ENCODE data around the gene SLC48A1.

Gene SLC48A1

DNA sequence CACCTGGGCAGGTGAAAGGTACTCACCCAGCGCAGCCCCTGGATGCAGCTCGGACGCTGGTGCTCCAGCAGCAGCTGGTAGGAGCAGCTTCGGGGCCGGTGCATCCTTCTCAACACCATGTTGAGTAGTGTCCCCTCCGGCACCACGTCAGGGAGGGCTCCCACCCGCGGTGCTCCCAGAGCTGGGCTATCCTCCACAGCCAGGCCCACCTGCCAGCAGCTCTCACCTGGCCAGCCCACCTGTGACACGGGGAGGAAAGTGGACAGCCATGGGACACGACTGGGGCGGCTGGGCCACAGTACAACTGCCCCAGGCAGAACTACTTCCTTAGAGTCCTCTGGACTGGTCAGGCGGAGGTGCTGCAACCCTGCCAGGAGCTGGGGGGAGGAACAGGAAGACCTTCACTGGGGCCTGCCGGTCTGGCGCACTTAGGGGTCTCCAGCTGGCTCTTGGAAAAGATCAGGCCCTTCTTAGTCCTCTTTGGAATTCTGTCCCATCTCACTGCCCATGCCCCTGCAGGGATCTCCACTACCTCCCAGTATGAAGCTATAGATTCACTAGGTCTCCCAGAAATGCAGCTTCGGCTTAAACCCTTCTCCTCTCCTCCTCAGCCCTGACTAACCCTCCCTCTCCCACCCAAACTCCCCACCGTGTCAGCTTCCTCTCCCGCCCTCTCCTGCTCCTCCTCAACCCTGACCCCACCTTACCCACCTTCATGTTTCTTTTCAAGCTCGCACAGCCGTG, 15.0 kb upstream of the SLC48A1 start:
- no peak for DNase-seq (ENCODE audit: low spot score)

DNA sequence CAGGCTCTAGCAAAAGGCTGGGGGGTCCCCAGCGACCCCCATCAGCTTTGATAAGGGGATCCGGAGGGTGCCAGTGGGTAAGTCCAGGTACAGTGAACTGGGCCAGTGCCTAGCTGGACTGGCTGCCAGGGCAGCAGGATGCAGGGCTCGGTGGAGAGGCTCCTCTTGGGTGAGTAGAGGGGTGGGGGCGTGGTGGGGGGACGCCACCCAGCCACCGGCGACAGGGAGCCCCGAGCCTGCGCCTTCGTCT, 14.5 kb upstream of the SLC48A1 start:
- DNase-seq (ENCODE audit: low spot score) = no peak

DNA sequence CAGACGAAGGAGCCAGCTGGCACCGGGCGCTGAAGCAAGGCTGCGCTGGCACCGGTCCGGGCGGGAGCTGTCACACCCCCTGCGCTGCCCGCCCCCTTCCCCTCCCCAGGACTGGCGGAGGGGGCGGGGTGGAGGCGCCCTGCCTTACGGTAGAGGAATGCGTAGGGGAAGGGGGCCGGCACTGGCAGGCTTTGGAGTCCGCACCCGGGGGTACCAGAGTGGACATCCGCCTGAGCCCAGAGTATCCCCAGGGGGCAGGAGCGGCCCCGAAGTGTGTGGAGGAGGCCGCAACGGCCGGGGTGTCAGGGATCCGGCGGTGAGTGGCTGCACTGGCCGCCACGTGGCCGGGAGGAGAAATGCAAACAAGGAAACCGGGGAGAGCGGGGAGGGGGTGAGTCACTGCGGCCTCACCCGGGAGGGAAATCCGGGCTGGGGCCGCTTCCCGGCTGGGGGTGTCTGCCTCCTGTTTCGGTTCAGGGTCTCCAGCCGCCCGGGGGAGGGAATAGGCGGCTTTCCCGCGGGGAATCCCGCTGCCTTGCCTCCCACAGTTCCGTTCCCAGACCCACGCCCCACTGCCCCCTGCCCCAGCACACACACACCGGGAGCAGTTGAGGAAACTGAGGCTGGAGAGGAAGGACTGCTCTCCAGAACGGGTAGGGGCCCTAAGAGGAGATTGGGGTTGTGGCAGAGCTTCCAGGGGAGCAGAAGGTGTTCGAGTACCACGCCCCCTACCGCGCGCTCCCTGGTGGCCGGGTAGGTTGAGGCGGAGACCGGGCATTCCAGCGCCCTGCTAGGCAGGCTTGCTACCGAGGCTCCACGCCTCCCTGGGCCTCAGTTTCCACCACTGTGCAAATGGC, 14.0 kb upstream of the SLC48A1 start, which contains the start of gene RAPGEF3:
TSS of gene RAPGEF3 (minus strand) at position 47 of the 857 bp plus-strand sequence. CDS start 324 bp downstream, outside the sequence.
- DNase-seq (ENCODE audit: low spot score) = peak; percentile 71

DNA sequence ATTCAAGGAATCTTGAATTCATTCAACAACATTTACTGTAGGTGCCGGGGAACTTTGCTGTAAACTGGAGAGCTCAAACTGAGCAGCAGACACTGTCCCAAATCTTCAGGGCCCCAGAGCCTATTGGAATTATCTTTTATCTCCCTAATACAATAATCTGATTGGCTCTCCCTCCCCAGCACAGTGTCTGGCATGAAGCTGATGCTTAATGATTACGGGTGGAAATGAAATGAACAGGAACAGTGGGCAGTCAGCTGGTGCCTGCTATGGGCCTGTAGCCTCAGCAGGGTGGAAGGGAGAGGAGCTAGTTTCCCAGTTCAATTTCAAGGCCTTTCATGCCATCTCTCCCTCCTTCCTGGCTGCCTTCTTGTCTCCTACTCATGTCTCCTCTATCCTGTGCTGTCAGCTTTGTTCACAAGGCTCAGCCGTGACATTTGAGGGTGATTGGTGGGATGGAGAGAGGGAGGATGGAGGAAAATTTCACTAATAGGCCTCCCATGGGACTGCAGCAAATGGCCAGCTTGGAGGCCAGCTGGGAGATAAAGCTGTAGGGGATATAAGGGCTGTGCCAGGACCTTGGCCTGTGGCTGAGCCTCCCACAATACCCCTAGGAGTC, 10.1 kb upstream of the SLC48A1 start:
- DNase-seq (ENCODE audit: low spot score) = peak; percentile 83

DNA sequence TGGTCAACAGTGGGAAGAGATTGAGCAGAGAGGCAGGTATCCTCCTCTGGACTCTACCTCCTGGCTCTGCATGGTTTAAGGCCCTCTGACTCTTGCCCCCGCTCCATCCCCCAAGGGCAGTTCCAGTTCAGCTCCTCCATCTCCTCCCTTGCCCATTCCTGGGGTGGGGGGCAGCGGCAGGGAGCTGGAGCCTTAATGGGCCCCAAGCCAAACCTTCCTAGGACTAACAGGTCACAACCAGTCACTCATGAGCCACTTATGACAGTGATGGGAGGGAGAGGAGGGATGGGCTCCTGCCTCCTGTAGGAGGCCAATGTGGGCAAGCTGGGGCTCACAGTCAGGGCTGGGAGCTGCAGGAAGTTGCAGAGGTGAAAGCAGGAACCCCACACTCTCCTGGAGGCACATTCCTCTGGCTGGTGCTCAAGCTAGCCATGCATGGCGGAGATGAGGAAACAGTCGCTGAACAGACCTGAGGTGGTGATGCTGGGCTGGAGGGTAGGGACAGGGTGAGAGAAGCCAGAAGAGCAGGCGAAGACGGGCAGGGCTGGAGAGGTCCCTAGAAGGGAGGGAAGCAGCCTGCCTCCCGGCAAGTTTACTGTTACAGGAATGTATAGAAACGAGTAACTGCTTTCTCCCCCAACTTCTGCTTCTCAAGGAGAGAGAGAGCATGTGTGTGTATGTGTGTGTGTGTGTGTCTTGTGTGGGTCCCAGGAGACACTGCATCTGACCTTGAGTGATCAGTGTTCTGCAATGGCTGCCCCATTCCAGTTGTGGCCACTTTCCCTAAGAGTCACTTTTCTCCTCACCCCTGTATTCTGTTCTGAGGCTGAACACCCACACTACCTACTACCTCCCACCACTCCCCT, 9.3 kb upstream of the SLC48A1 start:
- DNase-seq (ENCODE audit: low spot score) = no peak

DNA sequence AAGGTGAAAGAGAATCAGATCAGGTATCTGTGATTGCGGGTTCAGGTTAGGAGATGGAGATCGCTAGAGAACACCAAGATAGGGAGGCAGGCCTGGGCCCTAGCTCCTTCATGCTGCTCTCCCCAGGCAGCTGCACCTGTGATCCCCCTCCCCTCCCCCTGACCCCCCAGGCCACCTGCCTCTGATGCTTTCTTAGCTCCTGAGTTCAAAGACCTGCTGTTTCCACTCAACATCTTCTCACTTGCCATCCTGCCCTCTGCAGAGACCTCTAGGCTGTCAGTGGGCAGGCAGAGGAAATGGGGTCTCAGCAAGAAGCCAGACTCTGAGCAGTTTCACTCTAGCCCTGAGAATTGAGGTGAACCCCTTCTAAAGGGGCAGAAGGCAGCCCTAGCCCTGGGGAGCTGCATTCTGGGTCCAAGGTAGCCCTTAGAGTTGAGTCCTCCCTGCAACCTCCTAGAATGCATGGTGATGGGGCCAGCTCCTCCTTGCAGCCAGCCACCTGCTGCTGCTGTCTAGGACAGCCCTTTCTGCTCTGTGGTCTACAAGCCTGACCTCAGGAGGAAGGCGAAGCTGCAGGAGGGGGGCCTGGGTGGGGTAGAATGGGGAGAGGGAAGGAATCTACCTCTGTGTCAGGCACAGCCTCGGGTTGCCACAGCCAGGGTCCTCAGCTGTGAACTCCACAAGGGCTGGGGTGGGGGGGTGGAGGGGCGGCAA, 6.4 kb upstream of the SLC48A1 start:
- DNase-seq (ENCODE audit: low spot score) = no peak

DNA sequence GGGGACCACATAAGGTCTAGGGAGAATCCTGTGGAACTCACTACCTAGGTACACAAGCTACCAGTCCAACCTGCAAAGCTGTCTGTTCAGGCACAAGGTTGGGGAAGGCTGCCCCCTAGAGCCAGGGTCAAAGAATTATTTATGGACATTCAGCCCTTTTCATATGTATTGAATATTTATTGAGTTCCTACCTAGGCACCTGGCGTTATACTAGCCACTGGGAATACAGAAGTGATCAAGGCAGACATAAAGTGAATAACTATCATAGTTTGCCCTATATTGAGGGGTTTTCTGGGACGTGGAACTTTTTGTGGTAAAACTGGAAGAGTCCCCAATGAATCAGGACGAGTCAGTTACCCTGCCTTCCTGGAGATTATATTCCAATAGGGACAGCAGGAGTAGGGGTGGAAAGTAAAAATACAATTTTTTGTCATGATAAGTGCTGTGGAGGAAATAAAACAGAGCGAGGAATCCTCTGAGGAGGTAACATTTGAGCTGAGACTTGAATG, 5.8 kb upstream of the SLC48A1 start:
- DNase-seq (ENCODE audit: low spot score) = peak; percentile 63

DNA sequence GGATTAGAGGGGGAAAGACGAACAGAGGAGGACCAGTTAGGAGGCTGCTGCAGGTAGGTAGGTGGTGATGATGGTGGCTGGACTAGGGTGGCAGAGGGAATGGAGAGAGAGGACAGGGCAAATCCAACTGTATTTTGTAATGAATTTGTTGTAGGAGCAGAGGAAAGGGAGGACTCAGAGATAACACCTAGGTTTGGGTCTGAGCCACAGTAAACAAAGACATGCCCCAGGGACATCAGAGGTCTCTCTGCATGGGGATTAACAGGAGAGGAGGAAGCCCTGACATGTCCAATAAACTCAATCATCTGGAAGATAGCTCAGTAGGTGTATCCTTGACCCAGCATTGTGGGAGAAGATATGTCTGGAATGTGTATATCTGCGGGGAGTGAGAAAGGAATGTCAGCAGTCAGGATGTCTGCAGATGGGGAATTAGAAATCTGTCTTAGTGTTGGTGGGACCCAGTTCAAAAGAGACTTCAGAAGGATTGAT, 4.7 kb upstream of the SLC48A1 start:
- DNase-seq (ENCODE audit: low spot score) = no peak

DNA sequence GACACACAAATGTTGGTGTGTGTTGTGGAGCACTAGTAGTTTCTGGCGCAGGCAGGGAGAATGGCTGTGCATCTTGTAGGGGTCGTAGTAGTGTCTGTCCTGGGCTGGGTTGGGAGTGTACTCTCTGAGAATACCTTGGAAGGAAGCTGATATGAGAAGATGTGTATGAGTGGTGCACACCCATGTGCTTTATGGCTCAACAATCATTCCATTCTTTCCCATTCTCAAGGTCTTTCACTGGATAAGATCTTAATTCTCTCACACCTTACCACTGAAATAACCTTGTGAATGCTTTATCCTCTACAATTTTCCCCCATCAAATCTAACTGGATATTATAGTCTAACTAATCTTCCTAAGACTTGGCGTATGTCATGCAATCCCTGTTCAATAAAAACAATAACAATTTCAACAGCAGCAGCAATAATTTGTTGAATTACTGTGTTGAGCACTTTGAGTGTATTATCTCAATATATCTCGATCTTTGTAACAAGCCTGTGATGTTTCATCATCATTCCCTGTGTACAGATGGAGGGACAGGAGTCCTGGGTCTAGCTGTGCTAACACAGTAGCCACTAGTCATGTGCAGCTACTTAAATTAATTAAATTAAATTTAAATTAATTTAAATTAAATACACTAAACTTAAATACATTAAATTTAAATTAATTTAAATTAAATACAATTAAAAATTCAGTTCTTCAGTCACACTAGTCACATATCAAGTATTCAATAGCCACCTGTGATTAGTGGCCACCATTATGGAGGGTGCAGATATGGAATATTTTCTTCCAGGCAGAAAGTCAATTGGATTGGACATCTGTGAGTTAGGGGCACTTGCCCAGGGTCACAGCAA, 3.6 kb upstream of the SLC48A1 start:
- DNase-seq (ENCODE audit: low spot score) = no peak

DNA sequence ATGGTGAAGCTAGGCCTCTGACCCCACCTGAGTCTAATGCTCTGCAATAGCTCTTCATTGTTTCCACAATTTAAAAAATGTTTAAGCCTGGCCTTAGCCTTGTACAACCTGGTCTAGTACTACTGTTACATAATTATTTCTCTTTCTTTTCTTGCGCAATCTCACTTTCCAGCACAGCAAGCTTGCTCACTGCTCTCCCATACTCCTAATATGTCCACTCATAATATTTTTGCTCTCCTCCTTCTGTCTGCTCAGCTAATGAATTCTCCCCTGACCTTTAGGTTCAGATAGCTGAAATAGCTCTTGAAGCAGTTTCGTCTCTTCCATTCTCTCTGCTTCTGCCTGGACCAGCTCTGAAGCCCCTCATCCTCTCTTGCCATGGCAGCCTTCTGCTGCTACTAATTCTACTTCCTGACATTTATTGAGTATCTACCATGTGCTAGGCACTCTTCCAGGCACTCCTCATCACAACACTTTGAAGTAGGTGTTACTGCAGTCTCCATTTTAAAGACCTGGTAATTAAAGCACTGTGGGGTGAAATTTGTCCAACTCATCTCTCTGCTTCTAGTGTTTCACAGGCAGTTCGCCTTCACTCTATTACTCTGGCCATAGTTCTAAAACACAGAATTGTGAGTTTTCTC, 2.8 kb upstream of the SLC48A1 start:
- DNase-seq (ENCODE audit: low spot score) = no peak

DNA sequence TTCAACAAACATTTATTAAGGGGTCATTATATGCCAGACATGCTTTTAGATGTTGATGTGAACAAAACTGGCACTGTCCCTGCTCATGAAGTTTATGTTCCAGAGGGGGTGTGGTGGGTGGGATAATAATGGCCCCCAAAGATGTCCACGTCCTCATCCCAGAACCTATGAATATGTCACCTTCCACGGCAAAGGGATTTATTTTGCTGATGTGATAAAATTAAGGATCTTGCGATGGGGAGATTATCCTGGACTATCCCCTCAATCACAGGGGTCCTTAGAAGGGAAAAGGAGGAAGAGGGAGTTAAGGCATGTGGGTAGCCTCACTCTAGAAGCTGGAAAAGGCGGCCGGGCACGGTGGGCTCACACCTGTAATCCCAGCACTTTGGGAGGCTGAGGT, 1.7 kb upstream of the SLC48A1 start:
- DNase-seq (ENCODE audit: low spot score) = no peak

DNA sequence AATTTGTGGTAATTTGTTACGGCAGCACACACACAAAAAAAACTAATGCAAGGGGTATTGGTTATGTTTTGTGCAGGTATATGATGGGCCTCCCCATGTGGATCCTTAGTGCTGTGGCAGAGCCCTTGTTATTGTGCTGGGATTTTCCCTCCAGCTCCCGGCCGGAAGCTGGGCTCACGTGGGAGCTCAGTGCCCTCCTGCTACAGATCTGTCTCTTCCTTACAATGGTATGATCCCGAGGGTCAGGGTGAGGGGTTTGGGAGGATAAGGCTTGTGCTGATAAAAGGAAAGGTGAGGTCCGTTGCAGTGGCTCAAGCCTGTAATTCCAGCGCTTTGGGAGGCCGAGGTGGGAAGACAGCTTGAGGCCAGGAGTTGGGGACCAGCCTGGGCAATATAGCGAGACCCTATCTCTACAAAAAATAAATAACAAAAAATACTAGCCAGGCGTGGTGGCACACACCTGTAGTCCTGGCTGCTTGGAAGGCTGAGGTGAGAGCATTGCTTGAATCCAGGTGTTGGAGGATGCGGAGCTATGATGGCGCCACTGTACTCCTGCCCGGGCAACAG, 861 bp upstream of the SLC48A1 start:
- no peak for DNase-seq (ENCODE audit: low spot score)

DNA sequence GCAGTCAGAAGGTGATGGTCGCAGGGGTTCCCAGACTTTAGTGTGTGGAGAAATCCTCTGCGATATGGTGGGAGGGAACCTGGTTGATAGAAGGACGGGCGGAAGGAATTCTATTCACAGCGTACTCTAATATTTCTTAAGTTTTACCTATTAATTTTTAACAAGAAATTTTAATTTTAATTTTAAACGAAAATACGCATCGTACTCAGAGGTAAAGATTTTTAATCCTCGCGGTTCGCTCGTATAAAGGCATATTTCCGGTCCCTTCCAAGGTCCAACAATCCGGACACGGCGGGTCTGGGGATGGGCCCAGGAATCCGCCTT, 338 bp upstream of the SLC48A1 start:
- no peak for DNase-seq (ENCODE audit: low spot score)

DNA sequence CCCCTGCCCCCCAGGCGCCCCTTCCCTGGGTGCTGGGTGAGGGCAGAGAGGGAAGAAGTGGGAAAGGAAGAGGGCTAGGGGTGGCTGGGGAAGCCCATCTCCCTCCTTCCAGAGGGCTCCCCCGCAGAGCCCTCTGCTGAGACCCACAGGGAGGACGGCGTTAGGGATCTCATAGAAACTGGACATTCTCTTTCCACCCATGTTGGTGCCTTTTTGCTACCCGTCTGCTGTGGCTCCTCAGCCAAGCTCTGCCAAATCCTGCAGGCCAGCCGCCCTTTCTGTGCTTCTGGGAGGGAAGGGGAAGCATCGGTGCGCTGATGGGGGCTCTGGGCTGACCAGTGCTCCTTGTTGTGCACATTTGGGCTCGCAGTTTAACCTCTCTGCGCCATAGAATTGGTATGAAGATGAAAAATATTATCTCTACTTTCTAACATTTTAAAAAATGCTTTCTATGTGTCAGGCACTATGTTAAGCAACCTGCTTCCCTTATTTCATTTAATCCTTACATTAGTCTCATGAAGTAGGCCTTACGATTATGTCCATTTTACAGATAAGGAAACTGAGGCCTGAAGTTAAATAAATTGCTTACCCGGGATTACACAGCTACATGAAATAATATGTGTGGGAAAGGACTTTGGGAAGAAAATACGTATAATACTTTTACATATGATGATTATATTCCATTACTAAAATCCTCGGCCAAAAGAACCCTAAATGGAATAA, 981 bp downstream of the SLC48A1 start:
- DNase-seq (ENCODE audit: low spot score) = no peak

DNA sequence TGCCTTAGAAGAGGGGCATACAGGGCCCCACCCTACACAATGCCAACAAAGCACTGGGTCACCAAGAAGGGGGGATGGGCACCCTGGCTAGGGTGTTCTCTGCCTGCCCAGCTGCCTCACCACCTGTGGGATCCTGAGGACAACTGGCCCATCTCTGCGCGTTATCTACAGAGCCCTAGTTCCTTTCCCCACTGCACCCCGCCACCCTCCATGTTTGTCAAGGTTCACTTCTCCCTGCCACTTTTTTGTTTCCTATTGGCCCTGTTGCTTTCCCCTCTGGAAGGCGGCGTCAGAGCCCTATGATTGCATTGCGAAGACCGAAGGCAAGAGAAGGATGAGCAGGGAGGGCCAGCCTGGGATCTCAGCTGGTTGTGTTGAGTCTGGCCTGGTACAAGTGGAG, 1.6 kb downstream of the SLC48A1 start:
- no peak for DNase-seq (ENCODE audit: low spot score)

DNA sequence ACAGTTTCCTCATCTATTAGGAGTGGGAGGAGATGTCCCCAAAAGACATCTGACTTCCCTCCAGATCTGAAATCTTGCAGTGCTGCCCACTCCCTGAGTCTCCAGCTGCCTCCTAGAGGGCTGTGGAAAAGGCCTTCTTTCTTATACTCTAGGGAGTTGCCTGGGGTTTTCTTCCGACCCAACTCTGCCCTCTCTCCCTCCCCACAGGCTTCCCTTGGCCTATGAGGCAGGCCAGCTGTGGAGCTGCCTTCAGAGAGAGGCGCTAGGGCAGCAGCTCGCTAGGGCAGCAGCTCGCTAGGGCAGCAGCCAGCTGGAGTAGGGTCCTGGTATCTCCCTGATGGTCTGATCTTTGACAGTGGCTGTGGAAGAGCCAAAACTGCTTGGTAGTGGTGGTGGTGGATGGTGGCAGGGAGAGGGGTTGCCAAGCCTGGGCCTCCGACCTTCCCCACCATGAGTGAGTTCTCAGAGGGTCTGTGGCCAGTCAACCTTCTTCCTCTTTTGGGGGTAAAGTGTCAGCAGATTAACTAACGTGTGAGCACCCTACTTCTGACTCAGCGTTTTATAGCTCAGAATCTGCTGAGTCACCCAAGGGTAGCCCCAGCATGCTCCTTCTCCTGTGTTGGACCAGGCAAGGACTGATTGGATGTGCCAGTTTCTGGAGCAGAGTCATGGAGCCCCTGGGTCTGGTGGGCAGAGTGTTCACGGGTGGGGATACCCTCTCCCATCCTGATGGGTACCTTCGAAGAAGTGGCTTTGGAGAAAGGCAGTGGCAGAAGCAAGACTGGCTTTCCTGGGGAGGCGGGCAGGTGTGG, 2.3 kb downstream of the SLC48A1 start:
- no peak for DNase-seq (ENCODE audit: low spot score)

DNA sequence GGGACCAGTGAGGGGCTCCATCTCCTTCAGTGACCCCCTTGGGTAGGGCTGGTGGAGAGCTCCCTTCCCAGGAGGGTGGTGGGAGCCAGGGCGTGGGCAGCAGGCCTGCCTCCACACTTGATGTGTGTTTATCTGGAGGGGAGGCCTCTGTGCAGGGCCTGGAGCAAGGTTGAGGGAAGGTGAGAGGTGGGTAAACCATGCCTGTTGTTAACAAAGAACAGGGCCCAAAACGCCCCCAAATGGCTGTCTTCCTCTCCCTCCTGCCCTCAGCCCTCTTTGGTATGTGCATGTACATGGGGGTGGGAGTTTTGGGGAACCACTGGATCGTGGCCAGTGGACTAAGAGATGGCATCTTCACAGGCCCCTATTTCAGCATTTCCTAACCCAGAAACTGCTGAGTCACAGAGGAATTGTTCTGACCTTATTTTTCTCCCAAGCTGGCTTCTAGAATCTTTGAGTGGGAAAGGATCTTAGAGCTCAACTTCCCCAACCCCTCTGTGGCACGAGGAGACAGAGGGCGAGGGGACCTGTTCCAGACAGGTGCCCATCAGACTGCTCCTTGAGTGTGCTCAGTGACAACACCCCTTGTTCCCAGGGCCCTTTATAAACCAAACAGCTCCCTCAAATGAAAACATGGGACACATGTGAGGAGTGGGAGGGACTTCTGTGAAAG, 3.6 kb downstream of the SLC48A1 start:
- no peak for DNase-seq (ENCODE audit: low spot score)

Measured in SK-N-DZ (cell line).